Thyroid gland (tissue), 4 donors: ENCODE data around the gene GOLGA6L7.
"Not testable (repeated sequence)": the region's sequence is repeated elsewhere in the genome, so short reads cannot be mapped to it uniquely, and the experiment has no call there.

ENCODE experiments used
- POLR2A ChIP-seq, 2 donors: fragments of 450-650 bp; IDR thresholded peaks; one replicate each; pipeline ENCODE4 v1.6.1; 2017; ENCODE audit warnings: antibody characterized with exemption in 2 of 2, mild to moderate bottlenecking in 2 of 2, moderate library complexity in 1 of 2
- TF ChIP-seq, protein P1 (sequence below), 6 experiments: fragments of 200-600 bp in 3 of 6; fragments of 450-650 bp in 3 of 6; sonication (generic) in 3 of 6; IDR thresholded peaks; one replicate each; pipeline ENCODE4 v1.5.1; 2016 to 2019; ENCODE audit warnings: antibody characterized with exemption in 6 of 6, mild to moderate bottlenecking in 2 of 6, inconsistent platforms in 1 of 6, moderate library complexity in 1 of 6

DNA sequence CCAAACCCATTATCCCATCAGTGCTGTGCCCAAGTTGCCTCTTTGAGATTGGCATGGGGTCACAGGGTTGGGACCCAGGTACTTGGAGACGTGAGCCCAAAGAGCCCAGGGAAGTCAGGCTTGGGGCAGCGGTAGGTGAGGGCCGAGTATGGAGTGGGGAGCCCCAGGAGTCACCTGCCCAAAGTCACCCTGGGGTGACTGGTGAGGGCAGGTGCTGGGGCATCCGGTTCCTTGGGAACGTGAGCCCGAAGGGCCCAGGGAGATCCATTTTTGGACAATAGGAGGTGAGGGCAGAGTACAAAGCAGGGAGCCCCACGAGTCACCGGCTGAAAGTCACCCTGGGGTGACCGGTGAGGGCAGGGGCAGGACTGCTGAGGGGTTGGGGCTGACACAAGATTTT, 485 bp downstream of the GOLGA6L7 start:
- TF ChIP-seq, protein P1, sequence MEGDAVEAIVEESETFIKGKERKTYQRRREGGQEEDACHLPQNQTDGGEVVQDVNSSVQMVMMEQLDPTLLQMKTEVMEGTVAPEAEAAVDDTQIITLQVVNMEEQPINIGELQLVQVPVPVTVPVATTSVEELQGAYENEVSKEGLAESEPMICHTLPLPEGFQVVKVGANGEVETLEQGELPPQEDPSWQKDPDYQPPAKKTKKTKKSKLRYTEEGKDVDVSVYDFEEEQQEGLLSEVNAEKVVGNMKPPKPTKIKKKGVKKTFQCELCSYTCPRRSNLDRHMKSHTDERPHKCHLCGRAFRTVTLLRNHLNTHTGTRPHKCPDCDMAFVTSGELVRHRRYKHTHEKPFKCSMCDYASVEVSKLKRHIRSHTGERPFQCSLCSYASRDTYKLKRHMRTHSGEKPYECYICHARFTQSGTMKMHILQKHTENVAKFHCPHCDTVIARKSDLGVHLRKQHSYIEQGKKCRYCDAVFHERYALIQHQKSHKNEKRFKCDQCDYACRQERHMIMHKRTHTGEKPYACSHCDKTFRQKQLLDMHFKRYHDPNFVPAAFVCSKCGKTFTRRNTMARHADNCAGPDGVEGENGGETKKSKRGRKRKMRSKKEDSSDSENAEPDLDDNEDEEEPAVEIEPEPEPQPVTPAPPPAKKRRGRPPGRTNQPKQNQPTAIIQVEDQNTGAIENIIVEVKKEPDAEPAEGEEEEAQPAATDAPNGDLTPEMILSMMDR (IDR thresholded peaks at IDR 0.05), result not testable (repeated sequence)
- not testable (repeated sequence) for TF ChIP-seq POLR2A (IDR thresholded peaks at IDR 0.05)
